GM19239 (cell line): ENCODE measurements around the gene SNRPN.
"Not testable (repeated sequence)": the region's sequence is repeated elsewhere in the genome, so short reads cannot be mapped to it uniquely, and the experiment has no call there.

Experiments
- DNase-seq: peaks from one replicate; pipeline ENCODE4 v3.0.0; 2011; ENCODE audit warnings: low spot score; ENCODE audit not compliant: insufficient read length
- FAIRE-seq: peaks from 2 replicates; lab custom pipeline; 2011; peaks lifted over from hg19 to GRCh38; lab: Jason Lieb, UNC

Gene SNRPN

GRCh38 chr15:24954783-24955530, at the start of gene SNRPN, which contains the start of gene SNURF:
TSS of gene SNRPN (plus strand) at chr15:24954987. CDS start at chr15:24974454, 19,467 bp downstream.
TSS of gene SNURF (plus strand) at chr15:24954987. CDS start at chr15:24955049, 62 bp downstream.
- FAIRE-seq = no peak
- DNase-seq = no peak

GRCh38 chr15:24916305-24917009, 38.3 kb upstream of the SNRPN start:
- DNase-seq = no peak
- no peak for FAIRE-seq

- DNase-seq (no peak), FAIRE-seq (no peak)
Measured at GRCh38 chr15:24917431-24917830, 37.4 kb upstream of the SNRPN start.

GRCh38 chr15:24919446-24919845, 35.3 kb upstream of the SNRPN start:
- FAIRE-seq = no peak
- no peak for DNase-seq

- not testable (repeated sequence) for FAIRE-seq, DNase-seq
Measured at GRCh38 chr15:24922781-24923180, 32.0 kb upstream of the SNRPN start.

- no peak for DNase-seq
- no peak for FAIRE-seq
Measured at GRCh38 chr15:24924153-24924552, 30.6 kb upstream of the SNRPN start.

GRCh38 chr15:24924621-24925020, 30.2 kb upstream of the SNRPN start:
- no peak for DNase-seq

GRCh38 chr15:24931874-24932732, 22.7 kb upstream of the SNRPN start:
- not testable (repeated sequence) for FAIRE-seq, DNase-seq

More at GRCh38 chr15:24924621-24925020, 30.2 kb upstream of the SNRPN start:
- FAIRE-seq = no peak

GRCh38 chr15:24933716-24934115, 21.1 kb upstream of the SNRPN start:
- no peak for DNase-seq

GRCh38 chr15:24938224-24938623, 16.6 kb upstream of the SNRPN start:
- not testable (repeated sequence) for FAIRE-seq, DNase-seq

More at GRCh38 chr15:24933716-24934115, 21.1 kb upstream of the SNRPN start:
- FAIRE-seq = no peak

- FAIRE-seq (no peak), DNase-seq (no peak)
Measured at GRCh38 chr15:24940236-24940635, 14.6 kb upstream of the SNRPN start.

GRCh38 chr15:24943361-24943760, 11.4 kb upstream of the SNRPN start:
- no peak for DNase-seq
- FAIRE-seq = no peak

- no peak for FAIRE-seq
- no peak for DNase-seq
Measured at GRCh38 chr15:24944954-24945353, 9.8 kb upstream of the SNRPN start.

GRCh38 chr15:24945711-24946110, 9.1 kb upstream of the SNRPN start:
- FAIRE-seq = no peak

GRCh38 chr15:24948495-24948894, 6.3 kb upstream of the SNRPN start:
- no peak for DNase-seq
- no peak for FAIRE-seq

More at GRCh38 chr15:24945711-24946110, 9.1 kb upstream of the SNRPN start:
- no peak for DNase-seq

GRCh38 chr15:24955531-24955921, 739 bp downstream of the SNRPN start:
- FAIRE-seq (no peak), DNase-seq (no peak)

GRCh38 chr15:24956111-24956838, 1.5 kb downstream of the SNRPN start:
- FAIRE-seq = no peak

GRCh38 chr15:24957691-24958090, 2.9 kb downstream of the SNRPN start:
- no peak for FAIRE-seq
- no peak for DNase-seq

More at GRCh38 chr15:24956111-24956838, 1.5 kb downstream of the SNRPN start:
- DNase-seq = no peak

GRCh38 chr15:24961967-24962366, 7.2 kb downstream of the SNRPN start:
- no peak for DNase-seq
- FAIRE-seq = no peak

- DNase-seq = no peak
- FAIRE-seq = no peak
Measured at GRCh38 chr15:24962880-24963279, 8.1 kb downstream of the SNRPN start.
